Right renal pelvis (tissue), 4 donors: ENCODE results near the gene MAST2. TPM values are rescaled to one million over a fixed set of nuclear protein-coding genes. Genes with fewer than 3 reads are reported as not detected.
"Not testable (repeated sequence)": the region's sequence is repeated elsewhere in the genome, so short reads cannot be mapped to it uniquely, and the experiment has no call there.

ENCODE experiments used
- DNase-seq, 4 donors: peaks; one replicate each; pipeline ENCODE4 v3.0.0-alpha.2; 2013; ENCODE audit warnings: low read depth in 4 of 4, low spot score in 3 of 4, missing footprints in 1 of 4
- polyA plus RNA-seq, 4 donors: library from polyadenylated mRNA; unstranded; fragments of 120-200 nt; gene quantifications; one replicate each; pipeline ENCODE4 v1.2.1, GENCODE V29; 2013; ENCODE audit not compliant: insufficient read length in 4 of 4

MAST2 gene
- polyA plus RNA-seq, 4 donors, result 31.6 to 31.9 (median 31.7) TPM

DNA sequence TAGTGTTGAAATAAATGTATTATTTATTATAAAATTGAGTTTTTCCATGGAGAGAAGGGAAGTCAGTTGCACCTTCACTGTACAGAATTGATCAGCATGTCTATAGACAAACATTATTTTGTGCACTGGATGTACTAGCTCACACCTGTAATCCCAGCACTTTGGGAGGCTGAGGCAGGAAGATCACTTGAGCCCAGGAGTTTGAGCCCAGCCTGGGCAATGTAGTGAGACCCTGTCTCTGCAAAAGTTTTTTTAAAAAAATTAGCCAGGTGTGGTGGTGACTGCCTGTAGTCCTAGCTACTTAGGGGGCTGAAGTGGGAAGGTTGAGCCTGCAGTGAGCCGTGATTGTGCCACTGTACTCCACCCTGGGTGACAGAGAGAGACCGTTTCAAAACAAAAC is 87.7 kb downstream of the MAST2 start:
- DNase-seq, result no peak

GRCh38 chr1:45892068-45892785 is 88.8 kb downstream of the MAST2 start:
- no peak for DNase-seq

GRCh38 chr1:45894331-45894730 is 90.9 kb downstream of the MAST2 start:
- no peak for DNase-seq

- DNase-seq, result no peak
Observed at GRCh38 chr1:45894921-45895320, 91.5 kb downstream of the MAST2 start.

DNA sequence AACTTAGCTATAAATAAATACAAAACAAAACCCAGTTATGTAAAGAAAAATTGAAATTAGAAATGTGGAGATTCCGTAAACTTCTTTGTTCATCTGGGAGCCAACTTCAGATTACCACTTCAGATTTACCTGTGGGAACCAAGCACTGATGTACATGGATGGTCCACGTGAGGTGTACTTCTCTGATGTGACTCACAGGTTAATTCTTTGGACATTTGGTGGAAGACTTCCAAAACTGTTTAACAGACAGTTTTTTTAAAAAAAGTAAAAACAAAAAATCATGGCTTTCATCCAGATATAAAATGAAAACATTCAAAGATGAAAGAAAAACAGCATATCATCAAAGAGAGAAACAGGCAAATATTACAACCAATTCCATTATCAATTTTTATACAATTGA is 92.0 kb downstream of the MAST2 start:
- no peak for DNase-seq

- DNase-seq, result no peak
Observed at GRCh38 chr1:45906883-45907282, 103.5 kb downstream of the MAST2 start.

DNA sequence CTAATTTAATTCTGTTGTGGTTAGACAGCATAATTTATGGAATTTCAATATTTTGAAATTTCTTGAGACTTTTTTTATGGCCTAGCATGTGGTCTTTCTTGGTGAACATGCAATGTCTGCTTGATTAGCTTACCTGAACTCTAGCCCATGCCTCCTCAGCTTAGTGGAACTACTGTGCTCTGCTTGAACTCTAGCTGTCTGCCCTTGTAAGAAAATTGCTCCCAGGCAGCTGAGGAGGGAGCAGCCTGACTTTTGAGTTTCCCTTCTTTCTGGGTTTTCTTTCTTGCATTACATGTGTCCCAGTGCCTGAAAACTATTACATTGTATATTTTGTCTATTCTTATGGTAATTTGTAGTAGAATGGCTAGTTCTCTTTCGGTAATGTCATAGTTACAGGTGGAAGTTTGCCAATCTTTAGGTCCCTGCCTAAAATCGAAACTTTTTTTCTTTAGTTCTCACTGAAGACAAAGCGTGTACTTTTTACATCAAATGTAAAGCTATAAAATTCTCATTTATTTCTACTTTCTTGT is 105.3 kb downstream of the MAST2 start:
- no peak for DNase-seq

- DNase-seq, result no peak
Observed at GRCh38 chr1:45911634-45912033, 108.2 kb downstream of the MAST2 start.

- DNase-seq, result peak; percentile 29 to 49 (median 36)
Observed at GRCh38 chr1:45913183-45913683, 109.8 kb downstream of the MAST2 start.

GRCh38 chr1:45913731-45914501 is 110.5 kb downstream of the MAST2 start:
- no peak for DNase-seq

DNA sequence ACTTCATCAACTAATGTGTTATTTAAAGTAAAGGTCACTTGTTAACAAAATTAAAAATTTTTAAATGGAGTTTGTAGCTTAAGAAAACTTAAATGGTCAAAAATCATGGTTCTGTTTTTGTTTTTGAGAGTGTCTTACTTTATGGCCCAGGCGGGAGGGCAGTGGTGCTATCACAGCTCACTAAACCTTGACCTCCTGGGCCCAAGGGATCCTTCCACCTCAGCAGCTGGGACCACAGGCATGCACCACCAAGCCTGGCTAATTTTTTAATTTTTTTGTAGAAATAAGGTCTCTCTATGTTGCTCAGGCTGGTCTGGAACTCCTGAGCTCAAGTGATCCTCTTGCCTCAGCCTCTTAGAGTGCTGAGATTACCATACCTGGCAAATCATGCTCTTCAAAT is 111.4 kb downstream of the MAST2 start:
- DNase-seq, result no peak

GRCh38 chr1:45922374-45922773 is 119.0 kb downstream of the MAST2 start:
- DNase-seq, result no peak

DNA sequence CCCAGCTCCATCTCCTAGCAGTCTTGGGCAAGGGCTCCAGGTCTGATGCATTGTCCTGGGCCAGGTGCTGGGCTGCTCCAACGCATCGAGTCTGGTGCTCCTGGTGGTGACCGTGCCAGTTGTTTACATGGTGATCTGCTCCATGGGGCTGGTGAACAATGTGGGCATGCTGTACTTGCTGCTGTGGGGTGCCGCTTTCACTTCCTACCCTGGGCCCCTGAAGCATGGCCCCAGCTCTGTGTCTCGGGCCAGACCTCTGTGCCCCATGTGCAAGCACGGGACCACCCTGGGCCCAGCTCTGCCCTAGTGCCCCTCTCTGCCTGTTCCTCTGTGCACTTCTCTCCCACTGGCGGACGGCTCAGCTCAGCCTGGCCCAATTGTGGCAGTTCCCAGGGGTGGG is 119.4 kb downstream of the MAST2 start:
- no peak for DNase-seq

DNA sequence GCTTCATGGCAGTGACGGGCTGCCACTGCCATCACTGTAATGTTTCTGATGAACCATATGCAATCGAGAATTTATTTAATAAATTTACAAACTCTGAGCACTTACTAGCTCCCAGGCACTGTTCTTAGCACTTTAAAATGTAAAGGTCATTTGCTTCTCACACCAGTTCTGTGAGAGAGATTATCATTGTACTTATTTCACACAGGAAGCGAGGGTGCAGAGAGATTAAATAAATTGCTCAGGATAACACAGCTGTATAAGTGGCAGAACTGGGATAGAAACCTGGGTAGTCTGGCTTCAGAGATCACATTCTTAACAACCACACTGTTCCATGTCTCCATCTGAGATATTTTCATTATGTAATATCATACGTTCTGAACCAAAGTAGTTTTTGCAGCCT is 119.9 kb downstream of the MAST2 start:
- DNase-seq, result no peak

GRCh38 chr1:45924736-45925135 is 121.3 kb downstream of the MAST2 start:
- DNase-seq, result no peak

GRCh38 chr1:45925728-45926287 is 122.4 kb downstream of the MAST2 start:
- no peak for DNase-seq

DNA sequence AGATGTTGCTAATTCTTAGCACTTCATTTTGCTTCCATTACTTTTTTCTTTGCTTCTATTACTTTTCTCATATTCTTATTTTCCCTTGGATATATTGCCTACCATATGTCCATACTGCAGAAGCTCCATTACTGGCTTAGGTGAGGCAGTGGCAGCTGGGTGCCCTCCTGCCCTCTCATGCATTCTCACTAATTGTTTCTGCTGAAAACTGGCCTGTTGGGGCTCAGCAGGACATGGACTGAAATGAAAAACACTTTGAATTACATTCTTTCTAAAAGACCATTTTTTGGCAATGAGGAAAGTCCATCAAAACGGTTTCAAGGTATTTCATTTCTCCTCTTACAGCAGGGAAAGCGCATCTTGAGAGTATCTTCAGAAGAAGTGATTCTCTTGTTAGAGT is 122.9 kb downstream of the MAST2 start:
- DNase-seq, result no peak

GRCh38 chr1:45927231-45927915 is 124.0 kb downstream of the MAST2 start:
- not testable (repeated sequence) for DNase-seq

DNA sequence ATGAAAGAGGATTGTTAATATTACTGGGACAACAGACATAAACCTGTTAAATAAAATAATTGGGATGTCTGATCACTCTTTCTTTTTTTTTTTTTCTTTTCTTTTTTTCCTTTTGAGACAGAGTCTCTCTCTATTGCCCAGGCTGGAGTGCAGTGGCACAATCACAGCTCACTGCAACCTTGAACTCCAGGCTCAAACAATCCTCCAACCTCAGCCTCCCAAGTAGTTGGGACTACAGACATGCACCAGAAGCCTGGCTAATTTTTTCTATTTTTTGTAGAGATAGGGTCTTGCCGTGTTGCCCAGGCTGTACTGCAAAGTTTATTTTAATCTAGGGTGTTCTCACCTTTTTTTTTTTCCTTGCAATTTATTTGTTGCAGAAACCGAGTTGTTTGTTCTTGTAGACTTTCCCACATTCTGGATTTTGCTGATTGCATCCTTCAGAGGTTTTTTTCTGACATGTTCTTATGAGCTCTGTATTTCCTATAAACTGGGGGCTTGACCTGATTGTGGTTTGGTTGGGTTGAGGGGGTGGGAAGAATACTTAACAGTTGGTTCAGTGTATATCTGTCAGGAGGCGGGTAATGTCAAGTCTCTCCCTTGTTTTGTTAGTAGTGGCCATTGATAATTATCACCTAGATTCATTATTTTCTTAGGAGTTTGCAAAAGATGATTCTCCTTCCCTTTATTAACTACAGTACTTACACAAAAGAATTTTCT is 125.2 kb downstream of the MAST2 start:
- no peak for DNase-seq

DNA sequence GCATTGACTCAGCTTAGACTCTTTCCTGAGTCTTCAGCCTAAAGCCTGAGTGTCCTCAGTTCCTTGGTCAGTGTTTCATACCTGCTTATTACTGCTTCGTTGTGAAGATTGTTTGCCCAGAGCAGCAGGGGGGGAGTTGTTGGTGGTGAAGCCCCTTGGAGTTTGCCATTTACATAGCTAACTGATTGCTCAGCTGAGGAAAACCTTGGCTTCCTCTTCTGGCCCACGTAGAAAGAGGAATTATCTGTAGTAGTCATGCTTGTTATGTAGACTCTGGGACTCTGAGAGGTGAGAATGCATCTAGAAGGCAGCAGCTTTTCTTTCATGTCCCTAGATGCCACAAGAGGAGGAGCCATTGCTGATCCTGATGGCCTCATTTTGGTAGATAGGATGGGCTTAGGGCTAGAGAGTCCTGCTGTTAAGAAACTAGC is 125.9 kb downstream of the MAST2 start:
- no peak for DNase-seq
